Hematopoietic multipotent progenitor cell treated with erythropoietin and hydrocortisone succinate and interleukin-3 and kit ligand, for 6 days (in vitro differentiated cells): Measurements from ENCODE around the gene RETREG1.

Source experiments
- DNase-seq: peaks from one replicate; pipeline ENCODE4 v3.0.0-alpha.2; 2015

RETREG1 gene

DNA sequence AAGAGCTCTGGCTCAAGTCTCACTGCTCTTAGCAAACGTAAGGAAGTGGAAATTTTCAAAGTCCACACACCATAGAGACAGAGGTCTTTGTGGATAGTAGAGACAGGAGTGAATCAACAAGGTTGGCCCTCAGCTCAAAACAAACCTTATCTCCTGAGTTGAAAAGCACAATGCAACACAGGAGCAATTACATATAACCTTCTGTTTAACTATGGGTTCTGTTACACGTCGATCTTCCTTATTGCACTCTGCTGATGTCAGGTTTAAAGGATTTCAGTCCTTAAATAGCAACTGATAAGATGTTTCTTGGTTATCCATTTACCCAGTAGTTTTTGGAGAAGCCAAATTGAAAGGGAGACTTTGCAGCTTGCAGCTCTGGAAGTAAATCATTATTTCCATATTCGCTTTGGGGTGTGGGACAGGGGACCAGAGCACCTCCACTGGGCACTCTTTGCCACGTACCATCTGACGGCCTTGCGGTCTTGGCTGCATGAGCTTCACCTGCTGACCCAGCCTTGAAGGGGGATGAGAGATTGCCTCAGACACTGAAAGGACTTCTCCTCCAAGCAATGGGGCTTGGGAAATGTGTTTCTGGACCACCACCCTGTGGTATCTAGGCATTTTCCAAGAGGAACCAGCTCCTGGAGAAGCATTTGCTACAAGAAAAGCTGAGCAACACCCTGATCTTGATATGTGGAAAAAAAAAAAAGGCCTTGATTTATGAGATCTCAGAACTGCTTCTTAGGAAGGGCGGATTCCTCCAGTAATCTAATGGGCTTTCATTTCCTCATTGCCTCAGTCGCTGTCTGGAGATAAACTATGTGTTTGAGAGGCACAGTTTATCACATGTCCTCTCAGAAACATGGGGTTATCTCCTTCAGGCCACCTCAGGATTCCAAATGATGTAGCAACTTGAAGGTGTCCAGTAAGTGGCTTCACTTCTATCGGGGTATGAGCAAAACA lies 95.0 kb downstream of the RETREG1 start:
- no peak for DNase-seq

DNA sequence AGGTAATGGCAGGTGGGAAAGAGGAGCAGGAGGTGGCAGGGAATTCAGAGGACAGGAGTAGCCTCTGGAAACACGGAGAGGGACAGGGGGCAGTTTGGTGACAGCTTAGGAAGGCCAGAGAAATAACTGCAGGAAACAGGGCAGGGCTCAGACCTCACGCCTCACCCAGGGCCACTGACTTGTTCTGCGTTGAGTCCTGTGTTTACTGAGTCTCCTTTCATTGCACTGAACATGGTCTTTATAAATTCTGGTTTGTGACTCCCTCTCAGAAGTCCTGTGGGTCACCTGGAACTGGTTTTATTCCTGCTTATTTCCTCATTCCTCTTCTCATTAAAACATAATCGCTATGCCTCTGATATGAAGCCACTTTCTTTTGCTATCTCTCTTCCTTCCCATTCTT lies 96.0 kb downstream of the RETREG1 start:
- no peak for DNase-seq

DNA sequence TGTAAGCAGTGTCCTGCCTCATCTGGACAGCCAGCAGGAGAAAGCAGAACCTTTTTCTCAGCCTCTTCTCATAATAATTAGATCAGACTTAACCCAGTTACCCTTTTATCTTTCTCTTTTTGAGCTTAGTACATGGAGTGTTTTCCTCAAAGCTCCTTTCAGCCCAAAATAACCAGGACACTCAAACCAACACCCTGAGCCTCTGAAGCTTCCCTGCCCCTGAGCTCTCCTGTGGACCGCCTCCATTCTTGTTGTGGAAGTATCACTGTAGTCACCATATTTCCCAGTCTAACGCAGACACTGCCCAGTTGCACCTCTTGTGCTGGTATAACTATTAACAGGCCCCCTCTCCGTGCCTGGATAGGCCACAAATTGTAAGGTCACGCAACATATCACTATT lies 97.4 kb downstream of the RETREG1 start:
- no peak for DNase-seq

DNA sequence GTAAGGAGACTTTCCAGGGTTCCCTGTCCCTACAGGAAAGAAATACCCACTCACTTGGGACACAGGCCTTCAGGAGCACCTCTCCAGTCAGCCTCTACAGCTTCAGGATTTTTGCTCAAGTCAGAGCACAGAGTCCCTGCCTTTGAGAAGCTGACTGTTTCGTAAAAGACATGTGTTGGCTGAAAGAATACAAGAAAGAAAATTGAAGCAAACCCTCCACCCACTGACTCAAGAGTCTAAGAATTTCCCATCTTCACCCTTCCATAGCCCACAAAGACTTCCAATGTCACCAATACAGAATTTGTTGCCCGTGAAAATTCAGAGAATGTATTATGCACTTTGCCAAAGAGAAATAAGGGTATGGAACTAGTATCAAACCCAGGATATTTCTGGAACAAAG lies 98.2 kb downstream of the RETREG1 start:
- no peak for DNase-seq

DNA sequence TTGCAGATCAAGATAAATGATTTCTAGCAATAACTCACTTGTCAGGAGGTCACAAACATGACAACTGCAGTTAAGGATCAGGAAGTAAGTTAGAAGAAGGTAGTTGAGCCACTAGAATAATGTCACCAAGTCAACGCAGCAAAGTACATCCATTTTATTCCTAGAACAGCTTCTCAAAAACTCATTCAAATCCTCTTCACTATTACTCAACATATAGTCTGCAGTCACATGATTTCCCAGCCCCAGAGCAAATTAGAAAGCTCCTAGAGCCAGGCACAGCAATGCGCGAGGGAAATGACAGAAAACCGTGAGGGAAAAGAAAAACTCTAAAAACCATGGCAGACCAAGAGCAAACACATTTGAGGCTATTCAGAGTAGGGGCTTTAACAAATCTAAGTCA lies 101.3 kb downstream of the RETREG1 start:
- DNase-seq, result no peak

DNA sequence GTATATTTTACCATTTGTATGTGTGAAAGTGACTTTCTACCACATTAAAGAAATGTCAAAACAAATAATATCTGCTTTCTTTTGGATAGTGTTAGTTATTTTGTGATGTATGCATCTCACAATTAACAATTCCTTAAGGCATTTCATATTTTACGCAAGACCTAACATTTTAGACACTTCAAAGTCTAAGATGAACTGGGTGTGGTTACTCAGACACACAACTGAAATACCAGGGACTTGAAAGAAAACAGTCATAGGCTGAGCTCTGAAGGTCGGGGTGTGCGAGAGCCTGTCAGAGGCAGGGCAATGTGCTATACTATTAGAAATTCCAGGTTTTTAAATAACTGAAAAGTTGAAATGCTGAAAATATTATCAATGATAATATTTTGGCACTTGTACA lies 106.7 kb downstream of the RETREG1 start:
- DNase-seq, result no peak

DNA sequence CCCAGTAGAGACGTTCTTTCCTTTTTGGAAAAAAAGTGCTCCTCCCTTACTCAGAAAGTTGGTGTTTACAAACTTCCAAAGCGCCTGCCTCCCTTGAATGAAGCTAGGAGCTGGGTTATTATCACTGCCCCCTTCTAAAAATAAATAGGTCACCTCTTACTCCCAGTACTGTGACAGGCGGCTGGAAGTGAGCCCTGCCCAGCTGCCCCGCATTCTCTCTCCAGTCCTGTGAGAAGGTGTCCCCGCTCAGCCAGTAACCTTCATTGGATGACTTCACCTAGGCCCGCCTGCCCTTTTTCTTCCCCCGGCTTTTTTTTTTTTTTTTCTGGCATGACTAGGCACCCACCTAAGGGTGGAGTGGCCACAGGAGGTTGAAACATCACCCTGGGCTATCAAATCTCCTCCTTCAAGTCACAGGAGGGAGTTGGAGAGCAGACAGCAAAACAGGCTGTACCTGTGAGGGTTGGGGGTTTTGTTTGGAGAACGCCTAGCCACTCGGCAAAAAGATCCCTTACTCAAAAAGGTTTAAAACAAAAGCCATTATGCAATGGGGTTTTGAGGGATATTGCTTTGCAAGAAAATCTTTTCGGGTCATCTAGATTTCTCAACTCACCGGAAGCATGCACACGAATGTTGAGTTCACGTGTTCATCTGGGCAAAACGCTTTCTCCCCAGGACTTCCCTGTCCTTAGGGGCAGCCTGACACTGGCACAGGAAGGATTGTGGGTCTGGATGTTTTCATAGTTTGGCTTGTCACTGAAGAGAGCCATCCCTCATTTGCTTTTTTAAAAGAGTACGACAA lies 107.9 kb downstream of the RETREG1 start:
- DNase-seq, result no peak

DNA sequence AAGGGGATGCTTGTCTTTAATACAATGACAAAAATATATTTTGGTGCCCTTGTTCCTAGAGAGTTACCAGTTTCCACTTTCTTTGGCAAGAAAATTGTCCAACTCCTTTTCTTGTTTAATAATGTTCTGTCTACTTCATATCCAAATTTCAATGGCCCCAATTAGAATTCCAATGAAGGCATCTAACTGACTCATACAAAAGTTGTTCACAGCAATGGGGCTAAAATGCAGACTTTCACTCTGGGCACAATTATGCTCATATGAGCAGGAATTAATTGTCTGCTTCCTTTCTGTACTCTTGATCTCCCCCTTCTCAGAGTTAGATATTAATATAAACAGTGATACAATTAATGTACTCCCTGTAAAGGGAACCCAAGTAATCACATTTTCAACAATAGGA lies 109.1 kb downstream of the RETREG1 start:
- no peak for DNase-seq

DNA sequence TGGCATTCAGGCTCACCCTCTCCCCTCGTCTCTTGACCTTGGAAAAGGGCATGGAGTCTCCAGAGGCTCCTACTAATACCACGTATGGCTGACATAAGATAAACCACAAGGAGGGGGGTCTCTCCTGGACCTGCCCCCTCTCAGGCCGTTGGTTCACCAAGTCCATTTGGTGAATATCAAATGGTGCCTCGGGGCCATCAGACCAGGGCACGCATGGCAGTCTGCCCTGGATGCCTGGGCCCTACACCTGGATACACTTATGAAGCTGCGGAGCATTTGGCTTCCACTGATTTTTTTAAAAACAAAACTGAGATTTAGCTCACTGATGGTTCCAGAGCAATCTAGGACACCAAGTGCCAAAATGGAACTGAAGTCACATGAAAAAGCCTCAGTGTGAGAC lies 110.9 kb downstream of the RETREG1 start:
- no peak for DNase-seq

DNA sequence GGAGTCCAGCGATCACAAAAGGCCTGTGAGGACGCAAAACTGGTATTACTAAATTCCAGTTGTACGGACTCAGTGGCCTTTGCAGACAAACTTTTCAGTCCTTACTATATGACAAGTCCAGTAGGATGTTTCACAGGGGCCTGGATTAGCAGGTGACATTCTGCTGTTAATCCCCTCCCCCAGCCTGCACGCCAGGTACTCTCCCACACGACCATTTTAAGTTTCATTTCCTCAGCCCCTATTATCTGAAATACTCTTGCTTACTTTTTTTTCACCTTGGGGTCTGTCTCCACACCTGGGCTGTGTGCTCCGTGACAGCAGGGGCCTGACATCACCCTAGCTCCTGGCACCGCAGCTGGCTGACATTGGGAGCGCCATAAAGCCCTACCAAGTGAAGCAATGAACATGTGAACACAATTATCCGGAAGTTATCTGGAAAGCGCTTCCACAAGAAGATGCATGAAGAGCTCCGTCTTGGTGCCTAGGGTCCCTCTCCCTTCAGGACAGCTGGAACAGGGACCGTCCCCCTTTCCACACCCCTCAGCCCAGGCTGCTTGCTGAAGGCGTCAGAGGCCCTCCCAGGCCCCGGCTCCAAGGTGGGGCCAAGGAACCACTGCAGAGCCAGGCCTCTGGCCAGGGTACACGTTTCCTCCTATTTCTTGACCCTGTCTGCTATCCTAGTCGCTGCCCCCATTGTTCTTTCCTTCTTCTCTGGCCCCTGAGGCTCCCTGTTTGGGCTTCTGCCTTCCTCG lies 111.5 kb downstream of the RETREG1 start:
- DNase-seq, result no peak

DNA sequence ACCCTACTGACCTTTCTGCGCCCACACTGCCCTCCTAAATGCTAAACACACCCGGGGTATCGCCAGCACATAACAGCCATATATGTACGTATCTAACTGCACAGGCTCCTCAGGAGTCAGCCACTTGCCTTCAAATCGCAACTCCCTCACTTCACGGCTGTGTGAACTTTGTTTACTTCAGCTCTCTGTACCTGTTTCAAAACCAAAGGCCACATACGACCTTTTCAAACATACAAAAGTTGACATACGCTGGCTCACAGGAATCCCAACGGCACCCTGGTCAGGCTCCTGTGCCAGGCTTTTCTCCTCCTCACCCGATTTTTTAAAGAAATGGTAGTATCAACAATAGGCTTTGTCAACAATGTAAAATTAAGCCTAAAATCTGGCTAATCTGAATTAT lies 112.2 kb downstream of the RETREG1 start:
- DNase-seq, result no peak

DNA sequence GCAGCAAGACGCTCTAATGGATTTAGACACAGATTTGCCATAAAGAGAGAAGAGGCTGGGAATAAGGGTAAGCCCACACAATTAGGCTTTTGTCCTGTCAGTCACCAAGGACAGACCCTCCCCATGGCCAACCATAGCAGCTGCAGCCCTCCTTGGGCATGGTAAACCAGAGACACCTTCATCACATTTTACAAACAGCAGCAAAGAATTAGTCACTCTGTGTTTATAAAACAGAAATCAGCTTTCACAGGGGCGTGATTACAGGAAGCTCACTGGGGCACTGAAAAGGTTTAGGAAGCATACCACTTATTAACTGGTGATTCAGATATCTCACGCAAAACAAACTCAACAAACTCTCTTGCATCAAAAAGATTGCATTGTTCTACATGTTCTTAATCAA lies 113.9 kb downstream of the RETREG1 start:
- no peak for DNase-seq

DNA sequence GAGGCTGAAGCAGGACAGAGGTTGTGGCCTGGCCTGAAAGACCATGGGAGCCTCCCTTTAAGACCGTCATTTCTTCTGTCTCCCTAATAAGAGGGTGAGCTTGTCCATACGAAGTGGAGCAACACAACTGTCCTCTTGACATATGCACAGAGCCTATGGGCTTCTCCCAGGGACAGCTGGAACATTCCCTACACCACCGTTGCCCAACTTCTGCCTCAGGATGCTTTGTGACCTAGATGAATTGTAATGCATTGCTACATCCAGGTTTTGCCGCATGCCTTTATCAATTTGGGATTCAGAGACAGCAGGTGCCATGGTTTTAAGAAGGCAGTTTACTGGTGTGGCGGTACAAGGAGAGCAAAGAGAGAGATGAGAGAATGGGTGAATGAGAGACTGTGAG lies 116.8 kb downstream of the RETREG1 start:
- DNase-seq, result no peak

DNA sequence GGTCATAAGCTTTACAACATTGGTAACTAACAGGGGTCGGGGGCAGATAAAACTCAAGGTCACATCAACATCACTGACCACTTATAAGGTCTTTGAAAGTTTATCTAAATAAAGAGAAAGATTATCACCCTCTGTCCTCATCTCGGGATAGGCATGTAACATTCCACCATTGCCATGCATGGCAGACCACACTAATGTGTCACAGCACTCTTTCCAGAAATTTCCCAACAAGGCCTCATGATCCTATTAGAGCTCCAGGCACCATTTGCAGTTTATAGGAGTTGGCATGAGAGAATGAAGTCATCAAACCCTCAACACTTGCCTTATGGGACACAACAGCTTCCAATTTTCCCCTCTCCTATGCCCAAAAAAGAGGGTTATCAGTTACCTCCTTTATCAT lies 119.3 kb downstream of the RETREG1 start:
- no peak for DNase-seq

DNA sequence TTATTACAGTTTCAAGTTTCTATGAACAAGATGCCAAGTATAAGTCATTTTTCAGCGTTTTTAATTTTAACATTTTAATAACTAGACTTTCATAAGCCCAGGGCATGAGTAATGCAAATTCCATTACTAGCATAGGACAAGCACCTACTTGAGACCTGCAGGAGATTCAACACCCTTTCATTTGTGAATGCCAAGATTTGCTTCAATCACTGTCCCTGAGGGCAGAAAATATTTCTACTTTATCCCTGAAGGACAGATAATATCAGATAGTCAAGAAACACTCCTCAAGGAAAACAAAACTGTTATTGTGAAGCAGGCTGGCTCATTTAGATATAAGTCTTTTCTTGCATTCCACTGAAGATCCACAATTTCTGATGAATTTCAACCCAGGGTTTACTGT lies 123.5 kb downstream of the RETREG1 start:
- no peak for DNase-seq

DNA sequence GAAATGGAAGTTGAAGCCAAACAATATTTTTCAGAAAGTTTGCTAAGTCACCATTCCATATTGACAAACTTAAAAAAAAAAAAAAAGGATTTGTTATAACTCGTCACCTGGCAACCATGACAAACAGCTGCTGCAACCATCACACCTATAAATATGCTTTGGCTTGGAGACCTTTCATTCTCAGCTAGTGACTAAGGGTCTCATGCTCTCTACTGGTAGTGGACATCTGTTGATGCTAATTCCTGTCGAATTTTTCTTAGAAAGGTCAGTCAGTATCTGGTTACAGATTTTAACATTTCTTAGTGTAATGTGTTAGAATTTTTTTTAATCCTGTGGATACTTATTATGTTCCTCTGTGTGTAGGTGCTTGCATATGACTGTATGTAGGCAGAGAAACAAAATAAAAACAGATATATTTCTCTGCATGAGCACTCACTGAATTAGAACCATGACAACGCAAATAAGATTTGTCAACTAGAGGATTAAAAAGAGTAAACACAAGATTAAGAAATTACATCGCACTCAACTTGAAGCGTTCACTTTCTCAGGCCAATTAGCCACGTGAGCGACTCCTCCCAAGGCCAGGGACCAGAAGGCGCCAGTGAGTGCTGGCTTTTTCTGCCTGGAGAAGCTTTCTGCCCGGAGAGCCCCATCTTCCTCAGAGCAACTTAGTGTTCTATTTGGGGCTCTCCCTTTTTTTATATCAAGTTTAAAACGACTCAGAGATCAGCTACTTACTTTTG lies 124.2 kb downstream of the RETREG1 start:
- DNase-seq, result no peak

DNA sequence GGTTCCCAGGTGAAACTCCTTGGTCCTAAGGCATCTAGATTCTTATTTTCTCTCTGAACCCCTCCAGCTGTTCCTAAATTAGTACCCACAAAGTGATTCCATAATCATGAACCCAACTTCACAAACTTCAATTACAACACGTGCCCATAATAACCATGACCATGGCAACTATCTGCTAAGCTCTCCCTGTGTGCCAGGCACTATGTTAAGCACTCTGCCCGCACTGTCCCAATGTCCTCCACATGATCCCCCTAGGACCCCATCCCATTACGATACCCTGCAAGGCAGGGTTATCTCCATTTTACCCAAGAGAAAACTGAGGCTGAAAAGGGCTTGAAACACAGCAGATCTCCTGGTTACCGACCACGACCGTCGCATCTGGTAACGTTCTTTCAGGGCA lies 125.9 kb downstream of the RETREG1 start:
- DNase-seq, result no peak

DNA sequence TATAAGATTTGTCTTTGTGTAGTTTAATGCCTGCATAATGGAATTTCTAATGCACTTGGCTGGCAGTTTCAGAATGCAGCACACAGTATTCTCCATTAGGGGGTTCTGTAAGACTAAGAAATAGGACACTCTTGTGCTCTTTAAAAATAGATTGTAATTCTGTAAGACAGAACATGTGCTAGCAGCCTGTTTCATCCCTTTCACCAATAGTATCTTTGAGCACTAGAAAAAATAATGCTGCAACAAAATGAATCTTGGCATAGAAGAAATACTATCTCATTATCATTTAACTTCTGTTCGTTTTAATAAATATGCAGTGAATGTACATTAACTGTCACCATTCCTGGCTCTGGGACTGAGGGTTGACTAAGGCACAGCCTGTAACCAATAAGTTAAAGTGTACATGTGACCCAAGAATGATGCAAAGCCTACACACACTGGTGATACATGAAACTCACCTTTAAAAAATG lies 127.4 kb downstream of the RETREG1 start:
- DNase-seq, result peak; percentile 67

DNA sequence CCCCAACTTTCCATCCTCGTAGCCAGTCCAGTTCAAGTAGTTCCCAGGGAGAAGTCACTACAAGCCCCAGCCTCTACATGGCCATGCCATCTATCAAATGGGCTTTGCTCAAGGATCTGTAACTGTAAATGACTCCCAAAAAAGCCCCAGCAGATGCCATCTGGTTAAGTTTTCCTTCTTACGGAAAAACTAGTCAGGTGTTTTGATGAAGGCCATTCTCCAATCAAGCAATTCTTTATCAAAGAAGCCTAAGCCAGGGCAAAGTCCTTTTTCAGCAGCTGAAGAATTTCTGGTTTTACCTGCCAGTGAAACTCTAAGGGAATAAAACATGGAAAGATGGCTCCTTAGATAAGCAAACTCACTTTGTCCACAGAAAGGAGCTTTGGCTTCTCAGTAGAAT lies 129.3 kb downstream of the RETREG1 start:
- DNase-seq, result no peak

DNA sequence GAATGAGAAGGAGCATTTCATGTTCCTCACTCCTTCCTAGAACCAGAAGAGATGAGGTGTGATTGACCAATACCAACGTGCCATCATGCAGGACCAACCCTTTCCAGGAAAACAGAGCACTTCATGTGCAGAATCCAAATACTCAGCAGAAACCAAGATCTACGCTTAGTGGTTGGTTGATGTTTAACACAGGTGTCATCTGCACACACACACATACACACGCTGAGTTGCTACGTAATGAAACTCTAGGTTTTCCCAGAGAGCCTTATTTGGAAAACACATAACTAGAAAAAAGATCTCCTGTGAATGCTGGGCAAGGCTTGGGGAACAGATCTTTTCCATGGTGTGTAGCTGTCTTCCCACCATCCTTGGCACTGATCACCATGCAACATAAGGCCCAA lies 130.1 kb downstream of the RETREG1 start:
- DNase-seq, result no peak

DNA sequence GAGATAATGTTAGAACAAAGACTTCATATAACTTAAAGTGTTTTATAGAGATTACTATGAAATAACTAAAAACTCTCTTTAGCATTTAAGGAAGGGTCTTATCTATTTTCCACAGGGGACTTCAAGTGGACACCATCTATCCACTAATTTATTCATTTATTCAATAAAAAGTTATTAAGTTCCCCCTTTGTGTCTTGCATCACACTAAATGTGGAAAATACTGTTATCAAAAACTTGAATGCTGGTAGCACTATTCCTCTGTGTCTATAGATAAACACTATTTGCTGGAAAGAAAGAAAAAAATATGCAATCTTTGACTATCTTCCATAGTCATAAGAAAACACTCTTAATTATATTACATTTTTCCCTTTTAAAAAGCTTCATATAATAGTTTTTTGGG lies 131.1 kb downstream of the RETREG1 start:
- DNase-seq, result peak; percentile 30

DNA sequence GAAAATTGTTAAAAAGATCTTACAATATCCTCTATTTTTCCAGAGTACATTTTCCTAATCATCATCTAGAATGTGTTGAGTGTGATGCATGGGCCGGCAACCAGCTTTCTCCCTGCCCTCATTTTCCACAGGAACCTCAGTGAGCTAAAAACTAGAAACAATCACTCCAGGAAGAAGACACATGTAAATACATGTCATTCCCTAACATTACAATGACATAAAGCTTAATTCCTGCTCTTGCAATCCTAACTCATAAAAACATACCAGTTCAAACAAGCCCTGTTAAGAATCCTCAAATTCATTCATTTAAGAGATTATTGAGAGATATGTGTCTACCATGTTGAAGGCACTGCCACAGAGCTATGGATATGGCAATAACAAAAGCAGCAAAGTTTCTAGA lies 132.7 kb downstream of the RETREG1 start:
- no peak for DNase-seq

DNA sequence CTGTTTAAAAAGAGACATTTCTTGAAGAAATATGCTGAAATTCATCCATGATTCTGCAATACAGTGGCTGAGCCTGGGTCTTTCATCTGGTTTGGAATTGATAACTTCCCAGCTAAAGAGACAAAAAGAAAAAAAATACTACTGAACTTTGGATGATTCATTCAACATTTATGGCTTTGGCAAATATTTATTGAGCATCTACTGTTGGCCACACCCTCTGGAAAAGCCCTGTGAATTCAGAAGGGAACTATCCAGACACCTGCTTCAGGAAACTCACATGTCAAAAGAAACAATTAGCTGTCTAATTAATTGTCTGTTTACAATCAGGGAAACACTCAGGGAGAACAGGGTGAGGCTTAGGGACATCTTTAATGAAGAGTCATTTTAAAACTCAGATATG lies 133.4 kb downstream of the RETREG1 start:
- DNase-seq, result no peak
